Fibroblast of villous mesenchyme (primary cell): Measurements from ENCODE around the gene GABRP. TPM values are rescaled to one million over a fixed set of nuclear protein-coding genes. Genes with fewer than 3 reads are reported as not detected.
A peak's percentile ranks its signal among the peaks of the same experiment; 100 is the strongest.

ENCODE experiments used
- DNase-seq: peaks from one replicate; pipeline ENCODE4 v3.0.0-alpha.2; 2010; ENCODE audit warnings: low read depth
- H3K4me3 ChIP-seq: 2 replicates; pipeline ENCODE4 v1.5.1; 2011; ENCODE audit warnings: low read depth, mild to moderate bottlenecking, low read length
- CTCF ChIP-seq: IDR thresholded peaks from 2 replicates; pipeline ENCODE4 v1.5.1; 2012; ENCODE audit warnings: low read depth, mild to moderate bottlenecking, low read length; ENCODE audit not compliant: insufficient read depth
- total RNA-seq: library from RNA; depleted of rRNA; stranded (reverse); fragments of >200 nt; gene quantifications from 2 replicates; pipeline ENCODE4 v1.2.3, GENCODE V29; 2012

The GABRP gene
- total RNA-seq, 1 donor = not detected

- TF ChIP-seq CTCF = peak; percentile 54
- DNase-seq = peak; percentile 24
- H3K4me3 ChIP-seq = no peak overlapping the region
These were observed 35.7 kb upstream of the GABRP start for GRCh38 chr5:170747851-170748250.

- DNase-seq = no peak
- no peak for TF ChIP-seq CTCF
These were observed 34.5 kb upstream of the GABRP start for GRCh38 chr5:170748951-170749471.

GRCh38 chr5:170749911-170750431 lies 33.6 kb upstream of the GABRP start:
- no peak for TF ChIP-seq CTCF
- DNase-seq = no peak
- no peak overlapping the region for H3K4me3 ChIP-seq

More at GRCh38 chr5:170748951-170749471, 34.5 kb upstream of the GABRP start:
- no peak overlapping the region for H3K4me3 ChIP-seq

- DNase-seq = no peak
- no peak overlapping the region for H3K4me3 ChIP-seq
- no peak for TF ChIP-seq CTCF
These were observed 32.7 kb upstream of the GABRP start for GRCh38 chr5:170750791-170751190.

GRCh38 chr5:170751631-170752030 lies 31.9 kb upstream of the GABRP start:
- DNase-seq = no peak
- H3K4me3 ChIP-seq = no peak overlapping the region
- TF ChIP-seq CTCF = no peak

- H3K4me3 ChIP-seq = no peak overlapping the region
- no peak for DNase-seq
- TF ChIP-seq CTCF = no peak
These were observed 31.0 kb upstream of the GABRP start for GRCh38 chr5:170752257-170753215.
